GM18502 (cell line): ENCODE data around the gene ABHD5.

Experiments used
- ATAC-seq: cut with Tn5 transposase; IDR thresholded peaks from one replicate; pipeline ENCODE4 v1.9.1; 2021; ENCODE audit warnings: mild to moderate bottlenecking; ENCODE audit not compliant: unreplicated experiment, poor library complexity

ABHD5 gene

GRCh38 chr3:43753741-43754715 lies 63.3 kb downstream of the ABHD5 start:
- no peak for ATAC-seq

DNA sequence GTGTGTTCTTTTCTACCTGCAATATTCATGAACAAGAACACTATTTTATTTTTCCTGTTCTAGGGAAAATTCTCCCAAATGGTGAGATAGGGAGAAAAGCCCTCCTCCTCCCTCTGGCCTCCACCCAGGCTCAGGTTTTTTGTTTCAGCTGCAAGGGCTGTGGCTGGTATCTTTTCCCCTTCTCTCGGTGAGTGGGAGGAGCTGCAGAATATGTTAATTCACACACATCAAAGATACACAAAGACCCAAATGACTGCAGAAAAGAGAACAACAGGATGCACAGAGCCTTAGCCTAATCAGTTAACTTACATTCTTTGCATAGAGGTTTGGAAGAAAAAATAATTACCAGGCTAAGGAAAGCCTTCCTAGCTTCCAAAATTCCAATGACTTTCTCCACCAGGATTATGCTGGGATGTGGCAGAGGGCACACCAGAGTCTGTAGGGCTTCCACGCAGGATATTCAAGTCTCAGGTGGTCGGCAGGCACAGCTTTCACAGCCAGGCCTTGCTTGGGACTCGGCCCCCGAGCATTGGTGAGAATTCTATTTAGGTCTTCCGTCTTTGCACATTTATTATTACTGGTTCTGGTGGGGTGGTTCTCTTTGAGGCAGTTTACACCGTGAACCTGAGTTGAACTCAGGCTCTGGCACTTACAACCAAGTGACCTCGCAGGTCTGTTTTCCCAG lies 64.9 kb downstream of the ABHD5 start:
- ATAC-seq = no peak

GRCh38 chr3:43757666-43758321 lies 67.1 kb downstream of the ABHD5 start:
- ATAC-seq = no peak

GRCh38 chr3:43758592-43759225 lies 68.0 kb downstream of the ABHD5 start:
- no peak for ATAC-seq

- no peak for ATAC-seq
These were observed 68.6 kb downstream of the ABHD5 start for GRCh38 chr3:43759297-43759782.

DNA sequence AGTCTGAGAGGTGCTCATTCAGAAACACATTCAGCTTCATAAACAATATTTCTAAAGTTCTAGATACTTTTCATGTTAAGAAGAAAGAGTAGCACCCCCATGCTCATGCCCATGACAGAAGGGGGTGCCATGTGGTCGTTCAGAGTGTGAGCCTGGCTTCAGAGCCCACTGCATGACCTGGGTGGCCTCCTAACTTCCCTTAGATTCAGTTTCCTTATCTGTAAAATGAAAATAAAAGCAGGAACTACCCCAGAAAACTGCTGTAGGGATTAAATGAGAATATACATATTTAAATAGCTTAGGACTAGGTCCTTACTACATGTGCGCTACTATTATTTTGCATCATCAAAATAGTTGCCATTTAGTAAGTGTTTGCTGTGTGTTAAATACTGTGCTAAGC lies 69.2 kb downstream of the ABHD5 start:
- no peak for ATAC-seq

DNA sequence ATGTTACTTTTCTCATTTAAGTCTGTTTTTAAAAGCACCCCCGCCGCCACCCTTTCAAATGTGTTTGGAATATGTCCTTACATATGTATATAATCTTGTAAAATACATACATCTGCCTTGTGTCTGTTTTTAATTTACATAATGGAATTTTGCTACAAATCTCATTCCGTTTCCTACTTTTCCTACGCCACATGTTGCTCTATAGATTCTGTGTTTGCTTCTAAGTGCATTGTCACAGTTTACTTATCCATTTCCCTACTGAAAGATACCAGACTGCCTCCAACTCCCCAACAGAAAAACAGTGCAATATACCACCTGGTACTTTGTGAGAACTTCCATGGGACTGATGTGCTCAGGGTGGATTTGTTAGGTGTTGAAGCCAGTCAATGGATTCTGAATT lies 70.2 kb downstream of the ABHD5 start:
- ATAC-seq = no peak

DNA sequence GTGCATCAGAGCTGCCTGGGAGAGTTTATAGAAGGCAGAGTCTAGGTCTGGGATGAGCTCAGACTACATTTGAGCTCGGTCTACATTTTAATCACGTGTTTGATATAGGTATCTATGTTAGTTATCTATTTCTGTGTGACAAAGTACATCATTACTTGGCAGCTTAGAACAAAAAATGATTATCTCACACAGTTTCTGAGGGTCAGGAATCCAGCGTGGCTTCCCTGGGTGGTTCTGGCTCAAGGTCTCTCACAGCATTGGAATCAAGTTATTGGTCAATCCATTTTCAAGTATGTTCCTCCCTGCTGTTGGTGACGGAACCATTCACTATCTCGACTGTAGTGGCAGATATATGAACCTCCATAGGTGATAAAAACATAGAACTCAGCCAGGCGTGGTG lies 71.7 kb downstream of the ABHD5 start:
- no peak for ATAC-seq

GRCh38 chr3:43764056-43764455 lies 73.3 kb downstream of the ABHD5 start:
- ATAC-seq = no peak

- ATAC-seq = no peak
These were observed 73.7 kb downstream of the ABHD5 start for GRCh38 chr3:43764471-43764870.

GRCh38 chr3:43765521-43765971 lies 74.8 kb downstream of the ABHD5 start:
- ATAC-seq = no peak

DNA sequence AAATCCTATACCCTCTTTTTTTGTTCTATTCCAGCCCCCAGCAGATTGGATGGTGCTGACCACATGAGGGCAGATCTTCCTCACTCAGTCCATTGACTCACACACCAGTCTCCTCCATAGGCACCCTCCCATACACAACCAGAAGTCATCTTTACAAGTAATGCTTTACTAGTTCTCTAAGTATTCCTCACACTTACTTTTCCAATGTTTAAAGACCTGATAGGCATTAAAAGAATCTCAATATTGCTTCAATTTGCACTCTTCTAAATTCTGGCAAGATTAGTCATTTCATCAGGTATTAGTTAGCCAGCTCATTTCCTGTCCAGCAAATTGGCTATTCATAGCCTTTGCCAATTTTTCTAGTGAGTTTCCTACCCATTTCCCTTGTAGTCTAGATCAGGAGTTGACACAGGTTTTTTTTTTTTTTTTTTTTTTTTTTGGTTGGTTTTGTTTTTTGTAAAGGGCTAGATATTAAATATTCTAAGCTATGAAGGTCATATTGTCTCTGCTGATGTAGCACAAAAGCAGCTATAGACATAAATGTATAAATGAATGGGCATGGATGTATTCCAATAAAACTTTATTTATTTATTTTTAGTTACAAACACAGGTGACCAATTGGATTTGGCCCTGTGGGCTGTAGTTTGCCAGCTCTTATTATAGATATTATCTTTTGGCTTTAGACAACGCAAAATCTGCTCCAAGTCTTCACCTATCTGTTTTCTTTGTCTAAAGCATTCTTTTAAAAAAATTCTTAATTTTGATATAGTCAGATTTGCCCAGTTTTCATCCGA lies 76.1 kb downstream of the ABHD5 start:
- no peak for ATAC-seq

DNA sequence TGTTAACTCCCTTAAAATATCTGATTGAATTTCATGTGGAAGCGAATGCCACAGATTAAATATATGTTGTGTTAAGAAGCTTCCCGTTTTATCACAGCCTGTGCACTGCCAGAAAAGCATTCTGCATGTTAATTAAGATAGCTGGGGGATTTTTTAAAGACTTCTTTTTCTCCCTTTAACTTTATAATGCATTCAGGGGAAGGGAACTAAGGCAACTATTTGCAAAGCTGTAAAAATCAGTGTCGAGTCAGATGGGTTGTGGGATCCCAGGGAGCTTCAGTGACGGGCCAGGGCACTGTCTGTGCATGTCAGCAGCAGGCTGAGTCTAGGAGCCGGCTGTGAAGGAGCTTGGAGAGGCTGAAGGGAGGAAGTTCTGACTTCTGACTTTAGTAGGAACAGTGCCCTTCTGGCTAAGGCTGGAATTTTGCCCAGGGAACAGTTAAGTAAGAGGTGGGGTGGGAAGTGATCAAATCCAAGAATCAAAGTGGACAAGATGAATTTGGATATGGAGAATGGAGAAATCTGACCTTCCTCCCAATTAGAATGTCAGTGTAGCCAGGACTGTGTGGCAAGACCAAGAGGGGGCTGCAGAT lies 77.7 kb downstream of the ABHD5 start:
- no peak for ATAC-seq

- no peak for ATAC-seq
These were observed 78.6 kb downstream of the ABHD5 start for GRCh38 chr3:43769097-43769884.

- no peak for ATAC-seq
These were observed 79.2 kb downstream of the ABHD5 start for GRCh38 chr3:43769885-43770425.

DNA sequence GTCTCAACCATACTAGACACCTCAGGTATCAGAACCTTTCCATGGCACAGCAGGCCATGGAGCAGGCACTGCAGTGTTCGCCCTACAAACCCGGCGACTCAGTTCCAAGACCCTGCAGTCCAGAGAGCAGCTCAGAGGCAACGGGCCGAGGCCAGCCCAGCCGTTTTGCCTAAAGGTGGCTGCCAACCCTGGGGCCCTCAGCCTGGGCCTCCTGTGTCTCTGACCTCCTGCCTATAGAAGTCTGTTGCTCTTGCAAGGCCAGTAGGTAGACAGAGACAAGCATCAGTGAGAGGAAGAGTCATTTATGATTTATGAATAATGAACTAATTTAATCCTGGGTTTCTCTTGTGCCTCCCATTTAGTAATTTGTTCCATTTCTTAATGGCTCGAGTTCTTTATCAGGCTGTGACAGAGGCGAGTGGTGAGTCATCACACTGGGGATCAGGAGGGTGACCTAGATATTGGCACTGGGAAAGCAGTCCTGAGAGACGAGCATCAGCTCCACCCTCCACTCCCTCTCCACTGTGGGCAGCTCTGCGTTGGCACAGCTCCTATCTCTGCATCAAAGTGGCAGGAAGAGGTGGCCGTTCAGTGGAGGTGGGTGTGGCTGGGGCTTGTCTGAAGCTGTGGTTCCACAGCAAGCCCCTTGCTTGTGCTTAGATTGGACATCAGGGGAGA lies 79.8 kb downstream of the ABHD5 start:
- ATAC-seq = no peak

DNA sequence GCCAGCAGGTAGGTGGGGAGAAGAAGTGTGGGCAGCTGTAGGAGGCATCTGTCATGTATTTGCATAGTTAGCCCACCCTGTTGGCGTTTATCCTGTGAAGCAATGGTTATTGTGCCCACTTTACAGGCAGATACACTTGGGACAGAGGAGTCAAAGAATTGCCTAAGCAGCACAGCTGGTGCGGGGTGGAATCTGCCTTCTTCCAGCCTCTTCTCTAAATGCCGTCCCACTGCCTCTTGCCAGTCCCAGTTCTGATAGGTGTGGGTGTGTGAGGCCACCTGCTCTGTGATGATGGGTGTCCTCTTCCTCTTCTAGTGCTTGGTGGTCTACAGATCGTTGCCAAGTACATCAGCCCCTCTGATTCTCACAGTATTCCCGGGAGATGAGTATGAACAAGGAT lies 80.9 kb downstream of the ABHD5 start:
- no peak for ATAC-seq
